Measurements from ENCODE around the gene RANBP9.

Gene RANBP9

GRCh38 chr6:13581700-13582229, 129.9 kb downstream of the RANBP9 start:
- no peak for TF ChIP-seq CTCF (IDR thresholded peaks at IDR 0.05; ENCODE audit: low read depth, low read length)
- no peak overlapping the region for H3K4me3 ChIP-seq (ENCODE audit: low read depth, low read length)
- DNase-seq: no peak

GRCh38 chr6:13579911-13580310, 131.7 kb downstream of the RANBP9 start:
- Histone ChIP-seq H3K4me3 (ENCODE audit: low read depth, low read length) (no peak overlapping the region), H3K27me3 (no peaks in the 10 kb centered on the region), H3K4me1 (no peaks in the 10 kb centered on the region), H3K9me3 (no peaks in the 10 kb centered on the region), H3K36me3 (no peaks in the 10 kb centered on the region)
- no peak for DNase-seq
- no peak for TF ChIP-seq CTCF (IDR thresholded peaks at IDR 0.05; ENCODE audit: low read depth, low read length)

More at GRCh38 chr6:13581700-13582229, 129.9 kb downstream of the RANBP9 start:
- Histone ChIP-seq H3K27me3 (no peaks in the 10 kb centered on the region), H3K9me3 (no peaks in the 10 kb centered on the region), H3K36me3 (no peaks in the 10 kb centered on the region), H3K4me1 (no peaks in the 10 kb centered on the region)

GRCh38 chr6:13577926-13578325, 133.7 kb downstream of the RANBP9 start:
- no peaks in the 10 kb centered on the region for H3K9me3 ChIP-seq
- no peaks in the 10 kb centered on the region for H3K4me1 ChIP-seq
- no peak for DNase-seq
- H3K27me3 ChIP-seq: no peaks in the 10 kb centered on the region
- no peaks in the 10 kb centered on the region for H3K36me3 ChIP-seq
- no peak for TF ChIP-seq CTCF (IDR thresholded peaks at IDR 0.05; ENCODE audit: low read depth, low read length)
- no peak overlapping the region for H3K4me3 ChIP-seq (ENCODE audit: low read depth, low read length)

GRCh38 chr6:13576017-13576416, 135.6 kb downstream of the RANBP9 start:
- no peak for DNase-seq
- Histone ChIP-seq H3K27me3 (no peaks in the 10 kb centered on the region), H3K9me3 (no peaks in the 10 kb centered on the region), H3K4me1 (no peaks in the 10 kb centered on the region), H3K4me3 (ENCODE audit: low read depth, low read length) (no peak overlapping the region), H3K36me3 (no peaks in the 10 kb centered on the region)
- TF ChIP-seq CTCF (IDR thresholded peaks at IDR 0.05; ENCODE audit: low read depth, low read length): no peak

GRCh38 chr6:13575377-13575775, 136.3 kb downstream of the RANBP9 start:
- peak; percentile 81 for TF ChIP-seq CTCF (IDR thresholded peaks at IDR 0.05; ENCODE audit: low read depth, low read length)
- no peaks in the 10 kb centered on the region for H3K4me1 ChIP-seq
- H3K27me3 ChIP-seq: no peaks in the 10 kb centered on the region
- peak overlapping the region; percentile 87 for H3K4me3 ChIP-seq (ENCODE audit: low read depth, low read length)
- H3K36me3 ChIP-seq: no peaks in the 10 kb centered on the region
- no peaks in the 10 kb centered on the region for H3K9me3 ChIP-seq
- no peak for DNase-seq

- TF ChIP-seq CTCF (IDR thresholded peaks at IDR 0.05; ENCODE audit: low read depth, low read length): no peak
- H3K4me3 ChIP-seq (ENCODE audit: low read depth, low read length): peak within 1 kb of the TSS; percentile 87
- no peaks in the 10 kb centered on the region for H3K27me3 ChIP-seq
- H3K36me3 ChIP-seq: no peaks in the 10 kb centered on the region
- no peaks in the 10 kb centered on the region for H3K9me3 ChIP-seq
- DNase-seq: peak; percentile 80
- no peaks in the 10 kb centered on the region for H3K4me1 ChIP-seq
These were observed 136.9 kb downstream of the RANBP9 start, which contains the start of gene SIRT5 for GRCh38 chr6:13574571-13575376. Gene SIRT5 (plus strand): TSS chr6:13574601. CDS start chr6:13584111, 9,510 bp downstream.

All from BE2C (cell line).